Sigmoid colon (tissue), 7 donors: ENCODE results near the gene ADORA1. TPM values are rescaled to one million over a fixed set of nuclear protein-coding genes. Genes with fewer than 3 reads are reported as not detected.

Experiments used
- DNase-seq: peaks from one replicate; pipeline ENCODE4 v3.0.0-alpha.2; 2019
- H3K27ac ChIP-seq, 4 donors: fragments of 200-600 bp; sonication (generic); one replicate each; pipeline ENCODE4 v1.5.1; 2016 to 2019; ENCODE audit warnings: mild to moderate bottlenecking in 1 of 4
- H3K27me3 ChIP-seq, 3 donors: fragments of 200-600 bp; sonication (generic); one replicate each; pipeline ENCODE4 v1.5.1; 2019; ENCODE audit warnings: mild to moderate bottlenecking in 1 of 3
- H3K36me3 ChIP-seq, 4 donors: fragments of 200-600 bp; sonication (generic); one replicate each; pipeline ENCODE4 v1.5.1; 2016 to 2019
- H3K4me1 ChIP-seq, 4 donors: fragments of 200-600 bp; sonication (generic); one replicate each; pipeline ENCODE4 v1.5.1; 2017 to 2019
- H3K4me3 ChIP-seq, 4 donors: fragments of 200-600 bp; sonication (generic); one replicate each; pipeline ENCODE4 v1.5.1; 2017 to 2019; ENCODE audit warnings: mild to moderate bottlenecking in 2 of 4, moderate library complexity in 1 of 4
- H3K9me3 ChIP-seq, 4 donors: fragments of 200-600 bp in 3 of 4; sonication (generic) in 3 of 4; one replicate each; pipeline versions ENCODE4 v1.5.1 to v1.6.1; 2013 to 2019
- EP300 ChIP-seq, 4 donors: sonication (generic); formaldehyde crosslinking; IDR thresholded peaks; one replicate each; pipeline ENCODE4 v1.6.1; 2017; ENCODE audit warnings: antibody characterized with exemption in 4 of 4
- POLR2A ChIP-seq, 2 donors: fragments of 450-650 bp; IDR thresholded peaks; one replicate each; pipeline ENCODE4 v1.6.1; 2016; ENCODE audit warnings: antibody characterized with exemption in 2 of 2, mild to moderate bottlenecking in 2 of 2, moderate library complexity in 2 of 2
- POLR2AphosphoS5 ChIP-seq, 4 donors: sonication (generic); formaldehyde crosslinking; IDR thresholded peaks; one replicate each; pipeline ENCODE4 v1.6.1; 2017; ENCODE audit warnings: antibody characterized with exemption in 4 of 4
- WGBS, 2 donors: extraction: QIAGEN DNeasy Blood & Tissue Kit; methylation state at CpG; one replicate each; pipeline ENCODE4 v1.1.7; 2013; 5-methylcytosine and 5-hydroxymethylcytosine counted together
- intact Hi-C: fragments of 100-400 bp; cut with DNase I; formaldehyde crosslinking; loops from one replicate; pipeline ENCODE4 v1.15.1; 2023
- polyA plus RNA-seq, 3 donors: library from polyadenylated mRNA; stranded (reverse); fragments of 200-250 nt; gene quantifications; one replicate each; pipeline ENCODE4 v1.2.3, GENCODE V29; 2013
- total RNA-seq, 4 donors: library from RNA; depleted of rRNA; stranded (reverse); fragments of >200 nt; gene quantifications; one replicate each; pipeline ENCODE4 v1.1.0, GENCODE V29; 2016
- TF ChIP-seq, protein P1 (sequence below), 4 experiments: fragments of 450-650 bp in 3 of 4; fragments of 200-600 bp in 1 of 4; IDR thresholded peaks; one replicate each; pipeline ENCODE4 v1.5.1; 2016 to 2019; ENCODE audit warnings: antibody characterized with exemption in 4 of 4, mild to moderate bottlenecking in 3 of 4, moderate library complexity in 2 of 4
- donor health status: healthy with polysubstance abuse.
- donor health status: Bipolar disorder and iron deficiency.
- donor health status: healthy.

Gene ADORA1
- total and polyA plus RNA-seq, 7 donors = 0.33 to 1.3 (median 1.0) TPM; not detected in 3

DNA sequence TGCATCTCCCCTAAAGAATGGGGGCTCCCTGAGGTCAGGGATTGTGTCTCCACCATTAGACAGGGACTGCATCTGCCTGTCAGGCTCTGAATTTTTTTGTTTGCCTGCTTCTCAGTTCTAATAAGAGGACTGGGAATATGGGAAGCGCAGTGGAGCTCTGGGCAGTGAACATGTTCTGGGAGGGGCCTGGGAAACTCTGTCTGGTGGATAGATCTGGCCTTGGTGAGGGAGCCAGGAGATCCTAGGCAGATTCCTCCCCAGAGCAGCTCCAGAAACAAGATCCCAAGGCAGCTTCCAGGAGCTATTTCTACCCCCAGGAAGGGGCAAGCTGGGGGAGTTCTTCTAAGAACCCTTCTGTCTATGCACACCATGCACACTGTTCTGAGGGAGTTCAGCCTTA is 29.1 kb upstream of the ADORA1 start:
- no peaks in the 10 kb centered on the region for H3K36me3 ChIP-seq
- 91 to 93% methylated on average over 1 of the region's 1 CpG for WGBS, 2 donors
- H3K4me3 ChIP-seq = no peak overlapping the region
- intact Hi-C loops = no loop called here
- no peak for DNase-seq
- H3K27me3 ChIP-seq = no peaks in the 10 kb centered on the region
- TF ChIP-seq EP300 (IDR thresholded peaks at IDR 0.05) (no peak), POLR2A (IDR thresholded peaks at IDR 0.05) (no peak)
- TF ChIP-seq, protein P1, sequence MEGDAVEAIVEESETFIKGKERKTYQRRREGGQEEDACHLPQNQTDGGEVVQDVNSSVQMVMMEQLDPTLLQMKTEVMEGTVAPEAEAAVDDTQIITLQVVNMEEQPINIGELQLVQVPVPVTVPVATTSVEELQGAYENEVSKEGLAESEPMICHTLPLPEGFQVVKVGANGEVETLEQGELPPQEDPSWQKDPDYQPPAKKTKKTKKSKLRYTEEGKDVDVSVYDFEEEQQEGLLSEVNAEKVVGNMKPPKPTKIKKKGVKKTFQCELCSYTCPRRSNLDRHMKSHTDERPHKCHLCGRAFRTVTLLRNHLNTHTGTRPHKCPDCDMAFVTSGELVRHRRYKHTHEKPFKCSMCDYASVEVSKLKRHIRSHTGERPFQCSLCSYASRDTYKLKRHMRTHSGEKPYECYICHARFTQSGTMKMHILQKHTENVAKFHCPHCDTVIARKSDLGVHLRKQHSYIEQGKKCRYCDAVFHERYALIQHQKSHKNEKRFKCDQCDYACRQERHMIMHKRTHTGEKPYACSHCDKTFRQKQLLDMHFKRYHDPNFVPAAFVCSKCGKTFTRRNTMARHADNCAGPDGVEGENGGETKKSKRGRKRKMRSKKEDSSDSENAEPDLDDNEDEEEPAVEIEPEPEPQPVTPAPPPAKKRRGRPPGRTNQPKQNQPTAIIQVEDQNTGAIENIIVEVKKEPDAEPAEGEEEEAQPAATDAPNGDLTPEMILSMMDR (IDR thresholded peaks at IDR 0.05) = no peak
- H3K9me3 ChIP-seq = peaks cover 0 to 14% (median 7%) of the 10 kb centered on the region in 4 donors
- H3K4me1 ChIP-seq = no peaks in the 10 kb centered on the region
- H3K27ac ChIP-seq = no peak overlapping the region

DNA sequence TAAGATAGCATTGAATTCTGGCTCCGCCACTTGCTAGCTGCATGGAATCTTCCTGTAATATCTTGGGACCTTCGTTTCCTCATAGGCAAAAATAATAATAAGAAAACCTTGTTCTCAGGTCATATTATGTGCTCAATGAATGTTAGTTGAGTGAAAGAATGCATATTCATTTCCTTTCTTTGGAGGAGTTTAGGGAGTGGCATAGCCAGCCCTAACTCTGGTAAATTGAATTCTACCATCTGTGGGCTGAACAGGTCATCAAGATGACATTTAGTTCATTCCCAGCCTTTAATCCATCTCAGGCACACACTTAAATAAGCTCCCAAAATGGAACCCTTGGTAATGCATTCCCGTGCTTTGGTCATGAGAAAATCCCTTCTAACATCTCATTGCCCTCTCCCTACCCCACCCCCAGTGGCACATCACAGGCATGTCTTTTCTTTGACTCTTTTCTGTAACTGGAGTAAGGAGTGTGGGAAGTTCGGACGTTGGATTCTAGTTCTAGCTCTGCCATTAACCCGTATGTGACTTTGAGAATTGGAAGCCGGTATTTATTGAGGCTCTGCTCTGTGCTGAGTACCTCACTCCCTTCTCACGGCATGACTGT is 28.5 kb upstream of the ADORA1 start:
- intact Hi-C loops = no loop called here
- H3K27ac ChIP-seq = no peak overlapping the region
- peaks cover 0 to 14% (median 7%) of the 10 kb centered on the region in 4 donors for H3K9me3 ChIP-seq
- H3K27me3 ChIP-seq = no peaks in the 10 kb centered on the region
- no peak overlapping the region for H3K4me3 ChIP-seq
- no peaks in the 10 kb centered on the region for H3K36me3 ChIP-seq
- DNase-seq = no peak
- TF ChIP-seq, protein P1 (IDR thresholded peaks at IDR 0.05) = no peak
- TF ChIP-seq EP300 (IDR thresholded peaks at IDR 0.05) (no peak), POLR2AphosphoS5 (IDR thresholded peaks at IDR 0.05) (no peak), POLR2A (IDR thresholded peaks at IDR 0.05) (no peak)
- 82 to 88% methylated on average over 8 of the region's 8 CpGs for WGBS, 2 donors
- no peaks in the 10 kb centered on the region for H3K4me1 ChIP-seq

DNA sequence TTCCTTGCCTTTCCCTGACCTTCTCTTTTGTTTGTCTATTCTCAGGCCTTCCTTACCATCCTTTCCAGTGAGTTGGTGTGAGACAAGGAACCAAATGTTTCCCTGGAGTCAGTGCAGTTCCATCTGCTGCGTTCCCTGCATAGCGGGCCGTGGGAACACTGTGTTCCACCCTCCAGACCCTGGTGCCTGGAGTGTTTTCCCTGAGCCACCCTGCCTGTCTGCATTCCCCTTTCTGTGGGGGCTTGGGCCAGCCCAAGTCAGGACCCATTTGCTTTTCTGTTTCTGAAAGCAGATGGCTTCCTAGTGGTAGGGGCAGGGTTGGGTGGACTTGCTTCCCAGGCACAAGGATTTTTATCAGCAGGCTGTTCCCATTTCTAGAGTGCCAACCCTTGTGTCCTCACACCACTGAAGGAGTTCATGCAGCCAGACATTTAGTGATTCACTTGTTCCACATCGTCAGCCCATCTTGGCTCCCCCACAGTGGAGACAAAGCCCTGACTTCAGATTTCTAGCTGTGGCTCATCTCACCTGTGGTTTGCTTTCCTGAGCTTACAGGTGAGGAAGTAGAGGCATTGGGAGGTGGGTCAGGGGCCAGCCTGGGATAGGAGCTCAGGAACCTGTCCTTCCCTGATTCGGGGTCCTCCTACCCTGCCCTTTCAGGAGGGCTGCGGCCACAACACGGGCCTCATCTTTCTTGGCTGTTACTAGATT is 27.6 kb upstream of the ADORA1 start:
- TF ChIP-seq, protein P1 (IDR thresholded peaks at IDR 0.05) = no peak
- TF ChIP-seq EP300 (IDR thresholded peaks at IDR 0.05) (no peak), POLR2AphosphoS5 (IDR thresholded peaks at IDR 0.05) (no peak)
- Histone ChIP-seq H3K27ac (no peak overlapping the region), H3K9me3 (peaks cover 0 to 7% (median 4%) of the 10 kb centered on the region in 4 donors), H3K27me3 (no peaks in the 10 kb centered on the region), H3K36me3 (no peaks in the 10 kb centered on the region), H3K4me3 (no peak overlapping the region), H3K4me1 (no peaks in the 10 kb centered on the region)
- intact Hi-C loops = no loop called here
- WGBS, 2 donors = 82 to 89% methylated on average over 7 of the region's 7 CpGs
- DNase-seq = no peak

DNA sequence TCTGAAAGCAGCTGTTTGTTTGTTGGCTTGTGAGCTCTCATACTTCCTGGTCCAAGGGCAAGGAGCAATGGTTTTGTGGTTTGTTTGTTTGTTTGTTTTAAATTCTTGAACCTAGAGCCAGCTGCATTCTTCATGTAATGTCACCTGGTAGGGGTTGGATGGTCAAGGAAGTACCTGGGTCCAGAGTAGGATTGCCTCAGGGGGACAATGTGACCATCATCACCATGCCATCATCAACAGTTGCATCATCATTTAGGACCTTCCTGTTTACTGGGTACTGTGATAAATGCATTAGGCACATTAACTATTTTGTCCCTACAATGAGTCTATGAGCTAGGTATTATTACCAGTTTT is 27.0 kb upstream of the ADORA1 start:
- H3K27me3 ChIP-seq = no peaks in the 10 kb centered on the region
- intact Hi-C loops = no loop called here
- H3K4me3 ChIP-seq = no peak overlapping the region
- H3K9me3 ChIP-seq = peaks cover 0 to 2% (median under 1%) of the 10 kb centered on the region in 4 donors
- H3K4me1 ChIP-seq = no peaks in the 10 kb centered on the region
- no peak overlapping the region for H3K27ac ChIP-seq
- no peaks in the 10 kb centered on the region for H3K36me3 ChIP-seq
- TF ChIP-seq POLR2A (IDR thresholded peaks at IDR 0.05) (no peak), POLR2AphosphoS5 (IDR thresholded peaks at IDR 0.05) (no peak)
- no peak for DNase-seq

DNA sequence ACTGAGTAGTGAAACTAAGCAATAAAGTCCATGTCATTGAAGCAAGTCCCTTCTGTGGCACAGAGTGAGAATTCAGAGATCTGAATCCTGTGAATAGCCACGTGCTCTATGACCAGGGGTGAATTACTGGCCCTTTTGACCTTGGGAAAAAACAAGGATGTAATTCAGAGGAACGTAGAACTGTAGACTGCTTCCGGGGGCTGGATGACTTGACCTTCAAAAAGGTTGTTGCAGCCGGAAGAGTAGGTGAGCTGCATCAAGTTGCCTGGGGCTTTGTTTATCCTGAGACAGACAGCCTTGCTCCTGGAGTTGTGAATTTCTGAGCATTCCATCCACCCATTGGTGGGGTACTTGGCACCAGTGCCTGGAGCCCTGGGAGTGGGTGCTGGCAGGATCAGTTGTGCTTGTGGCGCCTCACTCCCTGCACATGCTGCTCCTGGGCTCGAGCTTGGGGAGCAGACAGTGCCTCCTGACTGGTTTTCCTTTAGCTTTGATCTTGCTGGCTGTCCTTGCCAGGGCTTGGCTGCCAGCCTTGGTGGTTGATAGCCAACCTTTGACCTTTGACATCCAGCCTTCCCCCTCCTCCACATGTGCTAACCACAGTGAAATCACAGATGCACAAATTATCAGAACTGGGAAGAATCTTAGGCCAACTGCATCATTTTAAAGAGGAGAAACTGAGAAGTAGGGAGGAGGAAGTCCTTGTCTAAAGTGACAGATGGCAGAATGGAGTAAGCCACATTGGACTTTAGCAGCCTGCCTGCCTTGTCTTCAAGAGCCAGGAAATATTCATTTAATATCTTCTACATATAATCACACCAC is 25.5 kb upstream of the ADORA1 start:
- Histone ChIP-seq H3K9me3 (no peaks in the 10 kb centered on the region), H3K4me3 (no peak overlapping the region), H3K27me3 (no peaks in the 10 kb centered on the region), H3K36me3 (no peaks in the 10 kb centered on the region), H3K4me1 (no peaks in the 10 kb centered on the region), H3K27ac (no peak overlapping the region)
- TF ChIP-seq POLR2A (IDR thresholded peaks at IDR 0.05) (no peak), EP300 (IDR thresholded peaks at IDR 0.05) (no peak), POLR2AphosphoS5 (IDR thresholded peaks at IDR 0.05) (no peak)
- WGBS, 2 donors = 67 to 68% methylated on average over 6 of the region's 6 CpGs
- no peak for DNase-seq
- intact Hi-C loops = no loop called here
